Naive thymus-derived CD4-positive, alpha-beta T cell (primary cell): ENCODE data around the gene LRRC59. TPM values are rescaled to one million over a fixed set of nuclear protein-coding genes. Genes with fewer than 3 reads are reported as not detected.
"Not testable (repeated sequence)": the region's sequence is repeated elsewhere in the genome, so short reads cannot be mapped to it uniquely, and the experiment has no call there.

Source experiments
- ATAC-seq: fragments of 150-1000 bp; cut with Tn5 transposase; 2 replicates; pipeline ENCODE4 v1.10.0; 2021; ENCODE audit warnings: mild to moderate bottlenecking, moderate library complexity
- CTCF ChIA-PET: fragments of 350-600 bp; sonication (Branson Sonifier 250); formaldehyde crosslinking; loops from one replicate; lab custom pipeline; 2021; ENCODE audit warnings: antibody characterized with exemption; lab: Charles Lee
- POLR2A ChIA-PET: fragments of 350-600 bp; sonication (Branson Sonifier 250); formaldehyde crosslinking; loops from one replicate; lab custom pipeline; 2021; ENCODE audit warnings: antibody characterized with exemption, inconsistent platforms; lab: Charles Lee
- DNase-seq, 9 donors: peaks; one replicate each; pipeline versions ENCODE4 v3.0.0 to v3.0.0-alpha.2; 2020 to 2022; ENCODE audit warnings: mixed read lengths in 1 of 9
- H3K27ac ChIP-seq: one replicate; pipeline ENCODE4 v1.7.0; 2013; ENCODE audit warnings: mild to moderate bottlenecking, low read depth, low read length, moderate library complexity
- H3K27me3 ChIP-seq, 2 donors: one replicate each; pipeline ENCODE4 v1.7.0; 2013; ENCODE audit warnings: low read length in 2 of 2, mild to moderate bottlenecking in 2 of 2, moderate library complexity in 2 of 2; ENCODE audit not compliant: control insufficient read depth in 2 of 2, insufficient read depth in 2 of 2
- H3K36me3 ChIP-seq, 3 experiments: 1 replicate in 2 of 3; 2 replicates in 1 of 3; pipeline ENCODE4 v1.7.0; 2013; ENCODE audit warnings: low read length in 3 of 3, mild to moderate bottlenecking in 3 of 3, moderate library complexity in 1 of 3; ENCODE audit not compliant: insufficient read depth in 3 of 3, control insufficient read depth in 2 of 3
- H3K4me1 ChIP-seq, 2 donors: one replicate each; pipeline ENCODE4 v1.7.0; 2013; ENCODE audit warnings: low read length in 2 of 2, mild to moderate bottlenecking in 2 of 2, moderate library complexity in 1 of 2; ENCODE audit not compliant: control insufficient read depth in 2 of 2, insufficient read depth in 2 of 2
- H3K4me3 ChIP-seq: 2 replicates; pipeline ENCODE4 v1.7.0; 2013; ENCODE audit warnings: mild to moderate bottlenecking, low read length
- H3K9me3 ChIP-seq, 3 experiments: 1 replicate in 2 of 3; 2 replicates in 1 of 3; pipeline ENCODE4 v1.7.0; 2013; ENCODE audit warnings: low read length in 3 of 3; ENCODE audit not compliant: control insufficient read depth in 2 of 3
- H3K27ac Mint-ChIP-seq, 9 donors: one replicate each; pipeline ENCODE4 v1.8.0; 2020 to 2022; ENCODE audit warnings: mixed read lengths in 9 of 9, mild to moderate bottlenecking in 8 of 9, moderate library complexity in 5 of 9, inconsistent platforms in 2 of 9
- H3K27me3 Mint-ChIP-seq, 5 donors: one replicate each; pipeline ENCODE4 v1.8.0; 2021 to 2022; ENCODE audit warnings: mixed read lengths in 5 of 5, mild to moderate bottlenecking in 1 of 5
- H3K36me3 Mint-ChIP-seq, 5 donors: one replicate each; pipeline ENCODE4 v1.8.0; 2020 to 2022; ENCODE audit warnings: mixed read lengths in 5 of 5, mild to moderate bottlenecking in 3 of 5, inconsistent platforms in 1 of 5
- H3K4me1 Mint-ChIP-seq, 7 donors: one replicate each; pipeline ENCODE4 v1.8.0; 2020 to 2022; ENCODE audit warnings: mixed read lengths in 7 of 7, mild to moderate bottlenecking in 3 of 7, inconsistent platforms in 1 of 7
- H3K4me3 Mint-ChIP-seq, 10 donors: one replicate each; pipeline ENCODE4 v1.8.0; 2020 to 2022; ENCODE audit warnings: mild to moderate bottlenecking in 10 of 10, mixed read lengths in 10 of 10, moderate library complexity in 6 of 10, inconsistent platforms in 2 of 10
- H3K9me3 Mint-ChIP-seq, 11 donors: one replicate each; pipeline ENCODE4 v1.8.0; 2020 to 2022; ENCODE audit warnings: mixed read lengths in 11 of 11, mild to moderate bottlenecking in 4 of 11, inconsistent platforms in 1 of 11, moderate library complexity in 1 of 11
- intact Hi-C, 2 donors: fragments of 100-400 bp; cut with micrococcal nuclease; formaldehyde crosslinking; loops; one replicate each; pipeline ENCODE4 v1.15.1; 2023
- polyA plus RNA-seq, 2 donors: library from polyadenylated mRNA; unstranded; fragments of 300-500 nt; fragmentation: Illumina TruSeq; gene quantifications; one replicate each; pipeline ENCODE4 v1.2.3, GENCODE V29; 2021
- total RNA-seq, 6 experiments: library from RNA in 5 of 6; stranded (reverse) in 5 of 6; gene quantifications; 1 replicate in 5 of 6; 2 replicates in 1 of 6; pipeline ENCODE4 v1.2.3 and lab custom pipeline; 2021 to 2026

Gene LRRC59
- total and polyA plus RNA-seq, 7 experiments from 2014 or later, result 13.4 to 67.1 (median 28.5) TPM

DNA sequence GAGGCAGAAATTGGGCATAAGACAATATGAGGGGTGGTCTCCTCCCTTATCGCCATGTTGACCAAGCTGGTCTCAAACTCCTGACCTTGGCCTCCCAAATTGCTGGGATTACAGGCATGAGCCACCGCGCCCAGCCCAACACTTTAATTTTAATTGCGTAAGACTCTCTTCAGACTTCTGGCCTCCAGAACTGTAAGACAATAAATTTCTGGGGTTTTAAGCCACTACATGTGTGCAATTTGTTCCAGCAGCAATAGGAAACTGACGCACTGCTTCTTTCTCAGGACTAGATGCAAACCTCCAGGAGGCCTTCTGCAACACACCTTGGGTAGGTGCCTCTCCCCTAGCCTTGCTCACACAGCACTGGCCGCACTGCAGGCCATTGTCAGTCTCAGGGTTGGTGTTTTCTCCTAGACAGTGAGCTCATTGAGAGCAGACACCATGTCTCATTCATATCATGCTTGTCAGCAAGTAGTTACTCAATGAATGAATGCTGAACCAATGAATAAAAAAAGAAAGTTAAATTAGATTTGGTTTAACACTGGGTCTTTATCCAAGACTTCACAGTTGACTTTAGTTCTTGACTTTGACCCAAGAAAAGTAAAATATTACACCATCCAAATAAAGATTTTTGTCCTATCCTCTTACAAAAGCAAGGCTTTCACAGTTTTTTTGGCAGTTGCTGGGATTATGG is 23.2 kb upstream of the LRRC59 start:
- peaks cover 8 to 47% (median 26%) of the 10 kb centered on the region in 7 donors for H3K4me1 Mint-ChIP-seq
- peaks cover 0 to 7% (median 4%) of the 10 kb centered on the region in 5 donors for H3K36me3 Mint-ChIP-seq
- DNase-seq (no peak), ATAC-seq (no peak)
- H3K9me3 ChIP-seq, result peaks cover 0 to 3% (median 0%) of the 10 kb centered on the region in 3 experiments
- peak overlapping the region; percentile 45 to 97 (median 91) for H3K27ac Mint-ChIP-seq
- peak overlapping the region; percentile 72 for H3K27ac ChIP-seq
- peaks cover 2 to 9% (median 7%) of the 10 kb centered on the region in 11 donors for H3K9me3 Mint-ChIP-seq
- peaks cover 15 to 17% of the 10 kb centered on the region in 2 donors for H3K4me1 ChIP-seq
- peaks cover 0 to 20% (median 0%) of the 10 kb centered on the region in 5 donors for H3K27me3 Mint-ChIP-seq
- CTCF ChIA-PET, result interaction anchor here (0.7 kb wide), 1 partner anchor 207 kb away, joined by 3 read pairs; no protein-coding TSS in a partner anchor
- intact Hi-C loops, result loop anchor here (1.0 kb wide), 2 partner anchors 23 to 59 kb away; partner anchors contain the start of gene LRRC59 (in 2 of the 2)
- peak overlapping the region in 6 of 10 donors; percentile 33 to 94 (median 83) for H3K4me3 Mint-ChIP-seq
- no peaks in the 10 kb centered on the region for H3K27me3 ChIP-seq
- POLR2A ChIA-PET, result interaction anchor here (0.6 to 2.0 kb wide), 3 partner anchors 12 to 23 kb away, joined by 3 to 5 read pairs (median 3); partner anchors contain the start of gene LRRC59
- H3K4me3 ChIP-seq, result peak overlapping the region; percentile 8
- no peaks in the 10 kb centered on the region for H3K36me3 ChIP-seq

DNA sequence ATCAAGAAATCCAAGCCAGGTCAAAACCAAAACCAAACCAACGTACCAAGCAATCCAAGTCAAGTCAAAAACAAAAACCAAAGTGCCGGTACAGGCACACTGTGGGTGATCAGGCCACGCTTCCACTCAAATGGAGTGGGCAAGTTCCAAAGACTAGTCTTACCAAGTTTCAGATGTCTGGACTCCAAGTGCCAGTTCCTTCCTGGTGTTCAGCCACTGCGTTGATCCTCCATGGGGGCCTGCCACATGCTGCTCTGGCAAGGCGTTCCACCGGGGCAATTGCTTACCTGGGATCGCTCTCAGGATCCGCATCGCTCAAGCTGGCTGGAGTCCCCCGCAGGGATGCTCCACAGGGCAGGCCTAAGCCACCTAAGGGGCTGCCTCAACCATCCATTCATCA is 22.3 kb upstream of the LRRC59 start:
- DNase-seq, H3K27me3 ChIP-seq, H3K4me3 ChIP-seq, H3K36me3 Mint-ChIP-seq, intact Hi-C loops, H3K36me3 ChIP-seq, H3K9me3 ChIP-seq, ATAC-seq, H3K9me3 Mint-ChIP-seq, CTCF ChIA-PET, H3K27ac ChIP-seq: not testable (repeated sequence)
- H3K4me1 ChIP-seq, result peaks cover 9 to 12% of the 10 kb centered on the region in 2 donors
- Mint-ChIP-seq H3K4me3 (peak overlapping the region in 3 of 10 donors; percentile 0 to 19 (median 16)), H3K27me3 (peaks cover 0 to 23% (median 0%) of the 10 kb centered on the region in 5 donors), H3K27ac (peak overlapping the region in 6 of 9 donors; percentile 2 to 63 (median 48)), H3K4me1 (peaks cover 7 to 41% (median 20%) of the 10 kb centered on the region in 7 donors)
- POLR2A ChIA-PET, result interaction anchor here (0.6 to 2.0 kb wide), 2 partner anchors 18 to 22 kb away, joined by 3 to 5 read pairs; partner anchors contain the start of gene LRRC59

DNA sequence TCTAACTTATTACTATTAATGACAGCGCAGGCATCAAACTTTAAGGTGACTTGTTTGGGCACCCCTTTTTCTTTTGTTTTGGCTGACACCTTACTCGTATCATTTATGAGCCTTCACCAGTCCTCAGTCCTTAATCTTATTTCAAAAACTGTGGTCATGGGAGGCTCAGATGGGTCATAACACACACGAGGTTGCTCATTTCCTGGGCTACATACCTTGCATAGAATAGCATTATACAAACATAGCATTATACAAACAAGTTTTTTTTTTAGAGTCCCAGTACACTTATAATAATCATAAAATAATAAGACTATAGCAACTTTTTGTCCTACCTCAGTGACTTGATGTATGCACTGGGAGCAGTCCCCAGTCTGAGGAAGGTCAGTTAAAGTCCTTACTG is 17.5 kb upstream of the LRRC59 start:
- H3K4me1 ChIP-seq, result no peaks in the 10 kb centered on the region
- ChIA-PET CTCF (no interaction called here), POLR2A (no interaction called here)
- no peaks in the 10 kb centered on the region for H3K36me3 ChIP-seq
- peaks cover under 1 to 7% (median 3%) of the 10 kb centered on the region in 7 donors for H3K4me1 Mint-ChIP-seq
- H3K9me3 ChIP-seq, result peaks cover 0 to 3% (median 0%) of the 10 kb centered on the region in 3 experiments
- DNase-seq (no peak), ATAC-seq (no peak)
- no peak overlapping the region for H3K4me3 ChIP-seq
- peaks cover 0 to 42% (median 0%) of the 10 kb centered on the region in 5 donors for H3K27me3 Mint-ChIP-seq
- peaks cover 0 to 7% (median 4%) of the 10 kb centered on the region in 5 donors for H3K36me3 Mint-ChIP-seq
- H3K27ac ChIP-seq, result no peak overlapping the region
- no peak overlapping the region for H3K27ac Mint-ChIP-seq
- no peak overlapping the region for H3K4me3 Mint-ChIP-seq
- H3K9me3 Mint-ChIP-seq, result peaks cover 2 to 11% (median 7%) of the 10 kb centered on the region in 11 donors
- H3K27me3 ChIP-seq, result no peaks in the 10 kb centered on the region
- intact Hi-C loops, result no loop called here

DNA sequence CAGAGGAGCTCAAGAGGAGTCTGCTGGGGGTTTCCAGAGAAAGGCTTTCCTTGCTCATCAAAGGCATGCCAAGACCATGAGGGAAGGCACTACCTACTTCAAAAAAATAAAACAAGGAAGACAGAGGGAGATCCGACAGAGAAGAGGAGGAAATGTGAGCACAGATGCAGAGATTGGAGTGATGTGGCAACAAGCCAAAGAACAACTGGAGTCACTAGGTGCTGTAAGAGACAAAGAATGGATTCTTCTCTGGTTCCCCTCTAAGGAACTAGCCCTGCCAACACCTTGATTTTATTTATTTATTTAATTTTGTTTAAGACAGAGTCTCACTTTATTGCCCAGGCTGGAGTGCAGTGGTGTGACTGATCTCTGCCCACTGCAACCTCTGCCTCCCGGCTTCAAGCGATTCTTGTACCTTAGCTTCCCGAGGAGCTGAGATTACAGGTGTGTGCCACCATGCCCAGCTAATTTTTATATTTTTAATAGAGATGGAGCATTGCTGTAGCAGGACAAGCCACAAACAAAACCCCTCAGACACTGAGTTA is 14.9 kb upstream of the LRRC59 start:
- Histone ChIP-seq H3K27ac (no peak overlapping the region), H3K27me3 (no peaks in the 10 kb centered on the region), H3K4me3 (no peak overlapping the region), H3K36me3 (no peaks in the 10 kb centered on the region), H3K9me3 (no peaks in the 10 kb centered on the region), H3K4me1 (no peaks in the 10 kb centered on the region)
- Mint-ChIP-seq H3K27me3 (peaks cover 0 to 37% (median 0%) of the 10 kb centered on the region in 5 donors), H3K27ac (no peak overlapping the region), H3K4me3 (no peak overlapping the region), H3K4me1 (no peaks in the 10 kb centered on the region), H3K9me3 (peaks cover 0 to 5% (median 0%) of the 10 kb centered on the region in 11 donors), H3K36me3 (no peaks in the 10 kb centered on the region)
- POLR2A ChIA-PET, result interaction anchor here (0.6 kb wide), 1 partner anchor 14 kb away, joined by 3 read pairs; no protein-coding TSS in a partner anchor
- DNase-seq, result no peak
- CTCF ChIA-PET, result no interaction called here
- intact Hi-C loops, result no loop called here
- ATAC-seq, result no peak

DNA sequence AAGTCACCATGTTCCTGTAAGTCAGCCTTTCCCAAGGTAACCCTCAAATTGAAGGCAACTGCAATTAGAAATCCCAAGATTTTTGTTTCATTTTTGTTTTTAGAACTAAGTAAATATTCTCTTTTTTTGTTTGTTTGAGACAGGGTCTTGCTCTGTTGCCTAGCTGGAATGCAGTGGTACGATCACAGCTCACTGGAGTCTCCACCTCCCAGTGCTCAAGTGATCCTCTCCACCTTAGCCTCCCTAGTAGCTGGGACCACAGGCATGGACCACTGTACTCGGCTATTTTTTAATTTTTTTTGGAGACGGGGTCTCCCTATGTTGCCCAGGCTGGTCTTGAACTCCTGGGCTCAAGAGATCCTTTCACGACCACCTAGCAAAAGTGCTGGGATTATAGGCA is 10.6 kb upstream of the LRRC59 start:
- Histone ChIP-seq H3K9me3 (no peaks in the 10 kb centered on the region), H3K4me1 (no peaks in the 10 kb centered on the region), H3K27ac (no peak overlapping the region), H3K4me3 (no peak overlapping the region), H3K36me3 (no peaks in the 10 kb centered on the region), H3K27me3 (no peaks in the 10 kb centered on the region)
- Mint-ChIP-seq H3K4me3 (no peak overlapping the region), H3K27me3 (peaks cover 6 to 40% (median 15%) of the 10 kb centered on the region in 5 donors), H3K4me1 (peaks cover 0 to 2% (median 0%) of the 10 kb centered on the region in 7 donors), H3K27ac (no peak overlapping the region), H3K9me3 (peaks cover 0 to 5% (median 0%) of the 10 kb centered on the region in 11 donors), H3K36me3 (no peaks in the 10 kb centered on the region)
- POLR2A ChIA-PET, result no interaction called here
- CTCF ChIA-PET, result no interaction called here
- DNase-seq, result no peak
- no peak for ATAC-seq
- intact Hi-C loops, result no loop called here

DNA sequence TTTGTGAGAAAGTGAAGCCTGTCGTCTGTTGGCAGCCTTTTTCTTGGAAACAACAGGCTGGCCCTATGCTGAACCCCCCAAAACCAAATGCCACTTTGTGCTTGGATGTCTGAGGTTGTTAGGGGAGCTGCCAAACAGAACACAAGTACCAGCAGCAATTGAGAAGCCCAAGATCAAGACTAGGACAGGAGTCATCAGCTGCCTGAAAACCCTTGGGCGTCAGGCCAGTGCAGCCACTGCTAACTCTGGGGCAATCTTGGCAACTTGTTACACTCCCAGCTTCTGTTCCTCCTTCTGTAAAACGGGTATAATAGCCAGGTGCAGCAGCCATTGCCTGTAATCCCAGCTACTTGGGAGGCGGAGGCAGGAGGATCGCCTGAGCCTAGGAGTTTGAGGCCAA is 9.3 kb upstream of the LRRC59 start:
- peaks cover 0 to 2% (median 0%) of the 10 kb centered on the region in 7 donors for H3K4me1 Mint-ChIP-seq

More for the DNA sequence above, 9.3 kb upstream of the LRRC59 start:
- Mint-ChIP-seq H3K9me3 (no peaks in the 10 kb centered on the region), H3K4me3 (no peak overlapping the region), H3K36me3 (no peaks in the 10 kb centered on the region), H3K27me3 (peaks cover 6 to 30% (median 10%) of the 10 kb centered on the region in 5 donors), H3K27ac (no peak overlapping the region)
- H3K9me3 ChIP-seq, result no peaks in the 10 kb centered on the region
- ChIA-PET POLR2A (interaction anchor here (0.7 kb wide), 1 partner anchor 9 kb away, joined by 3 read pairs; no protein-coding TSS in a partner anchor), CTCF (no interaction called here)
- H3K4me1 ChIP-seq, result no peaks in the 10 kb centered on the region
- H3K4me3 ChIP-seq, result no peak overlapping the region
- DNase-seq (no peak), ATAC-seq (no peak)
- H3K27me3 ChIP-seq, result no peaks in the 10 kb centered on the region
- H3K27ac ChIP-seq, result no peak overlapping the region
- H3K36me3 ChIP-seq, result no peaks in the 10 kb centered on the region
- intact Hi-C loops, result no loop called here
